H9 (cell line): ENCODE results near the gene RTP2. TPM values are rescaled to one million over a fixed set of nuclear protein-coding genes. Genes with fewer than 3 reads are reported as not detected.
A peak's percentile ranks its signal among the peaks of the same experiment; 100 is the strongest.

Experiments used
- DNase-seq: peaks from one replicate; pipeline ENCODE4 v3.0.0-alpha.2; 2017
- H2AFZ ChIP-seq: one replicate; pipeline ENCODE4 v1.6.1; 2013; ENCODE audit warnings: mild to moderate bottlenecking, low read length, control low read depth, moderate library complexity
- H2AK5ac ChIP-seq: 2 replicates; pipeline ENCODE4 v1.6.1; 2013; ENCODE audit warnings: low read length, control low read depth, mixed read lengths; ENCODE audit not compliant: insufficient read length
- H2BK120ac ChIP-seq: one replicate; pipeline ENCODE4 v1.6.1; 2013; ENCODE audit warnings: low read depth, mild to moderate bottlenecking, low read length, control low read depth, inconsistent platforms; ENCODE audit not compliant: poor library complexity, severe bottlenecking
- H2BK12ac ChIP-seq: 2 replicates; pipeline ENCODE4 v1.6.1; 2013; ENCODE audit warnings: low read length, control low read depth, mixed read lengths, low read depth; ENCODE audit not compliant: insufficient read length
- H2BK15ac ChIP-seq: 2 replicates; pipeline ENCODE4 v1.6.1; 2013; ENCODE audit warnings: low read depth, low read length, control low read depth
- H2BK20ac ChIP-seq: one replicate; pipeline ENCODE4 v1.6.1; 2013; ENCODE audit warnings: low read depth, mild to moderate bottlenecking, low read length, control low read depth, inconsistent platforms; ENCODE audit not compliant: poor library complexity, severe bottlenecking
- H2BK5ac ChIP-seq: 2 replicates; pipeline ENCODE4 v1.6.1; 2013; ENCODE audit warnings: low read length, control low read depth, mixed read lengths; ENCODE audit not compliant: insufficient read length
- H3K14ac ChIP-seq: 2 replicates; pipeline ENCODE4 v1.6.1; 2013; ENCODE audit warnings: low read length, control low read depth; ENCODE audit not compliant: insufficient read depth
- H3K18ac ChIP-seq: 2 replicates; pipeline ENCODE4 v1.6.1; 2013; ENCODE audit warnings: low read depth, mild to moderate bottlenecking, mixed read lengths, low read length, control low read depth; ENCODE audit not compliant: insufficient read length
- H3K23ac ChIP-seq: 2 replicates; pipeline ENCODE4 v1.6.1; 2013; ENCODE audit warnings: low read length, control low read depth, mixed read lengths, low read depth; ENCODE audit not compliant: insufficient read length
- H3K23me2 ChIP-seq: 2 replicates; pipeline ENCODE4 v1.6.1; 2013; ENCODE audit warnings: low read depth, mild to moderate bottlenecking, mixed read lengths, low read length, control low read depth; ENCODE audit not compliant: insufficient read length, poor library complexity, severe bottlenecking
- H3K27ac ChIP-seq: 2 replicates; pipeline ENCODE4 v1.5.1; 2013; ENCODE audit warnings: low read length, control low read depth, mixed read lengths, low read depth; ENCODE audit not compliant: insufficient read length
- H3K27me3 ChIP-seq: 2 replicates; pipeline ENCODE4 v1.6.1; 2013; ENCODE audit warnings: low read length, control low read depth, inconsistent platforms; ENCODE audit not compliant: insufficient read depth
- H3K4ac ChIP-seq: 2 replicates; pipeline ENCODE4 v1.6.1; 2013; ENCODE audit warnings: low read depth, mild to moderate bottlenecking, control low read depth, inconsistent platforms, low read length, moderate library complexity
- H3K4me1 ChIP-seq: 2 replicates; pipeline ENCODE4 v1.6.1; 2013; ENCODE audit warnings: low read length, control low read depth, inconsistent platforms; ENCODE audit not compliant: insufficient read depth
- H3K4me2 ChIP-seq: 2 replicates; pipeline ENCODE4 v1.6.1; 2013; ENCODE audit warnings: low read length, control low read depth, mixed read lengths; ENCODE audit not compliant: insufficient read length, insufficient read depth
- H3K56ac ChIP-seq: 2 replicates; pipeline ENCODE4 v1.6.1; 2013; ENCODE audit warnings: low read depth, mild to moderate bottlenecking, mixed read lengths, low read length, control low read depth; ENCODE audit not compliant: insufficient read length
- H3K79me1 ChIP-seq: 2 replicates; pipeline ENCODE4 v1.6.1; 2013; ENCODE audit warnings: low read depth, mild to moderate bottlenecking, moderate library complexity, low read length, control low read depth, inconsistent platforms; ENCODE audit not compliant: insufficient read depth, poor library complexity, severe bottlenecking
- H3K79me2 ChIP-seq: 2 replicates; pipeline ENCODE4 v1.6.1; 2013; ENCODE audit warnings: low read length, control low read depth, inconsistent platforms; ENCODE audit not compliant: insufficient read depth
- H3K9ac ChIP-seq: 2 replicates; pipeline ENCODE4 v1.6.1; 2013; ENCODE audit warnings: low read length, control low read depth, mixed read lengths; ENCODE audit not compliant: insufficient read length; ENCODE audit errors: extremely low read depth
- H3K9me3 ChIP-seq: one replicate; pipeline ENCODE4 v1.6.1; 2013; ENCODE audit warnings: low read depth, low read length, inconsistent platforms; ENCODE audit not compliant: control insufficient read depth
- H3T11ph ChIP-seq: one replicate; pipeline ENCODE4 v1.6.1; 2013; ENCODE audit warnings: mild to moderate bottlenecking, low read length, control low read depth, inconsistent platforms
- H4K20me1 ChIP-seq: one replicate; pipeline ENCODE4 v1.6.1; 2013; ENCODE audit not compliant: control insufficient read depth, insufficient read length, insufficient read depth
- H4K5ac ChIP-seq: 2 replicates; pipeline ENCODE4 v1.6.1; 2013; ENCODE audit warnings: low read depth, mild to moderate bottlenecking, mixed read lengths, low read length, control low read depth; ENCODE audit not compliant: insufficient read length
- H4K8ac ChIP-seq: replicated peaks from 2 replicates; pipeline ENCODE4 v1.6.1; 2013; ENCODE audit warnings: low read length, control low read depth, mixed read lengths, low read depth; ENCODE audit not compliant: insufficient read length
- H4K91ac ChIP-seq: 2 replicates; pipeline ENCODE4 v1.6.1; 2013; ENCODE audit warnings: low read depth, mild to moderate bottlenecking, moderate library complexity, mixed read lengths, low read length, control low read depth; ENCODE audit not compliant: insufficient read length
- H3K27ac Mint-ChIP-seq, 3 experiments: 2 replicates in 2 of 3; 3 replicates in 1 of 3; pipeline ENCODE4 v1.8.0; 2020 to 2021; ENCODE audit warnings: mixed read lengths in 3 of 3, mild to moderate bottlenecking in 1 of 3, moderate library complexity in 1 of 3
- H3K27me3 Mint-ChIP-seq: 2 replicates; pipeline ENCODE4 v1.8.0; 2021; ENCODE audit warnings: low read depth, mild to moderate bottlenecking, moderate library complexity, mixed read lengths
- H3K36me3 Mint-ChIP-seq, 3 experiments: 2 replicates in 2 of 3; 3 replicates in 1 of 3; pipeline ENCODE4 v1.8.0; 2020 to 2021; ENCODE audit warnings: low read depth in 3 of 3, mixed read lengths in 3 of 3; ENCODE audit not compliant: insufficient read depth in 1 of 3
- H3K4me1 Mint-ChIP-seq, 2 experiments: 2 replicates each; pipeline ENCODE4 v1.8.0; 2020; ENCODE audit warnings: mixed read lengths in 2 of 2
- H3K4me3 Mint-ChIP-seq, 2 experiments: 2 replicates in 1 of 2; 3 replicates in 1 of 2; pipeline ENCODE4 v1.8.0; 2020 to 2021; ENCODE audit warnings: mild to moderate bottlenecking in 2 of 2, mixed read lengths in 2 of 2, moderate library complexity in 1 of 2
- H3K9me3 Mint-ChIP-seq, 2 experiments: 2 replicates in 1 of 2; 3 replicates in 1 of 2; pipeline ENCODE4 v1.8.0; 2020; ENCODE audit warnings: mild to moderate bottlenecking in 2 of 2, mixed read lengths in 2 of 2, moderate library complexity in 1 of 2
- WGBS: extraction: QIAGEN DNeasy Blood & Tissue Kit; methylation state at CpG from one replicate; pipeline ENCODE4 v1.1.7; 2013; ENCODE audit warnings: missing lambda C conversion rate, low lambda C conversion rate, mixed read lengths; ENCODE audit not compliant: insufficient read length; ENCODE audit errors: extremely low coverage; 5-methylcytosine and 5-hydroxymethylcytosine counted together
- total RNA-seq: library from RNA; stranded (reverse); gene quantifications from 2 replicates; pipeline ENCODE4 v1.2.1, GENCODE V29; 2021
- TF ChIP-seq, protein P1 (sequence below): fragments of 200-600 bp; sonication (generic); conservative IDR thresholded peaks from 3 replicates; pipeline ENCODE4 v1.8.0; 2021; ENCODE audit warnings: antibody characterized with exemption, mild to moderate bottlenecking

Gene RTP2
- total RNA-seq, 1 experiment from 2014 or later: not detected

DNA sequence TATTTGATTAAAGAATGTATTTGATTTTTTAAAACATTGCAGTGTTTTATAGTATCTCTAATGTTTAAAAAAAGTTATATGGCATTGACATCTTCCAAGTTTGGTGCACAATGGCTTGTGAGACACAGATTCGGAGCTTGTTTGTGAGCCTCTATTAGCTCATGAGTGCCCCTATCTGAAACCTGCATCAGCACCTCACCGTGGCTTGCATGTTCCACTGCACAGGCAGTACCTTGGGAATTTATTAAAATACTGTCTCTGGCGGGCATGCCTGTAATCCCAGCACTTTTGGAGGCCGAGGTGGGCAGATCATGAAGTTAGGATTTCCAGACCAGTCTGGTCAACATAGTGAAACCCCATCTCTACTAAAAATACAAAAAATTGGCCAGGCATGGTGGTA is 6.8 kb upstream of the RTP2 start:
- Histone ChIP-seq H3K79me2 (no peaks in the 10 kb centered on the region), H3K79me1 (no peaks in the 10 kb centered on the region), H2AFZ (no peak overlapping the region), H3T11ph (no peak overlapping the region), H4K8ac (no peak overlapping the region), H3K4ac (no peak overlapping the region), H3K9me3 (no peaks in the 10 kb centered on the region), H2BK5ac (no peak overlapping the region), H3K9ac (no peak overlapping the region), H2BK15ac (no peak overlapping the region), H3K27me3 (no peaks in the 10 kb centered on the region), H3K4me2 (no peak overlapping the region), H4K91ac (no peak overlapping the region), H4K20me1 (no peaks in the 10 kb centered on the region), H3K18ac (no peak overlapping the region), H3K14ac (no peak overlapping the region), H2BK20ac (no peak overlapping the region), H3K23ac (no peak overlapping the region), H3K27ac (no peak overlapping the region), H4K5ac (no peak overlapping the region), H3K23me2 (no peaks in the 10 kb centered on the region), H2AK5ac (no peak overlapping the region), H2BK12ac (no peak overlapping the region), H2BK120ac (no peak overlapping the region), H3K56ac (no peak overlapping the region), H3K4me1 (no peaks in the 10 kb centered on the region)
- Mint-ChIP-seq H3K27me3 (peaks cover 4% of the 10 kb centered on the region; the same call in 1 of the 2 replicates), H3K4me1 (no peaks in the 10 kb centered on the region; a peak in 1 of 4 replicates), H3K9me3 (no peaks in the 10 kb centered on the region), H3K36me3 (no peaks in the 10 kb centered on the region), H3K27ac (no peak overlapping the region), H3K4me3 (no peak overlapping the region)
- DNase-seq: peak; percentile 46
- no CpG with 5 or more reads among the region's 4 CpGs for WGBS
- TF ChIP-seq, protein P1, sequence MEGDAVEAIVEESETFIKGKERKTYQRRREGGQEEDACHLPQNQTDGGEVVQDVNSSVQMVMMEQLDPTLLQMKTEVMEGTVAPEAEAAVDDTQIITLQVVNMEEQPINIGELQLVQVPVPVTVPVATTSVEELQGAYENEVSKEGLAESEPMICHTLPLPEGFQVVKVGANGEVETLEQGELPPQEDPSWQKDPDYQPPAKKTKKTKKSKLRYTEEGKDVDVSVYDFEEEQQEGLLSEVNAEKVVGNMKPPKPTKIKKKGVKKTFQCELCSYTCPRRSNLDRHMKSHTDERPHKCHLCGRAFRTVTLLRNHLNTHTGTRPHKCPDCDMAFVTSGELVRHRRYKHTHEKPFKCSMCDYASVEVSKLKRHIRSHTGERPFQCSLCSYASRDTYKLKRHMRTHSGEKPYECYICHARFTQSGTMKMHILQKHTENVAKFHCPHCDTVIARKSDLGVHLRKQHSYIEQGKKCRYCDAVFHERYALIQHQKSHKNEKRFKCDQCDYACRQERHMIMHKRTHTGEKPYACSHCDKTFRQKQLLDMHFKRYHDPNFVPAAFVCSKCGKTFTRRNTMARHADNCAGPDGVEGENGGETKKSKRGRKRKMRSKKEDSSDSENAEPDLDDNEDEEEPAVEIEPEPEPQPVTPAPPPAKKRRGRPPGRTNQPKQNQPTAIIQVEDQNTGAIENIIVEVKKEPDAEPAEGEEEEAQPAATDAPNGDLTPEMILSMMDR: peak; percentile 55
